Middle frontal gyrus (tissue), 1 donor: Measurements from ENCODE around the gene THAP7.
"Not testable (repeated sequence)": the region's sequence is repeated elsewhere in the genome, so short reads cannot be mapped to it uniquely, and the experiment has no call there.

Experiments used
- DNase-seq: peaks from one replicate; pipeline ENCODE4 v3.0.0-alpha.2; 2015; ENCODE audit warnings: low spot score; ENCODE audit errors: extremely low spot score

The THAP7 gene

DNA sequence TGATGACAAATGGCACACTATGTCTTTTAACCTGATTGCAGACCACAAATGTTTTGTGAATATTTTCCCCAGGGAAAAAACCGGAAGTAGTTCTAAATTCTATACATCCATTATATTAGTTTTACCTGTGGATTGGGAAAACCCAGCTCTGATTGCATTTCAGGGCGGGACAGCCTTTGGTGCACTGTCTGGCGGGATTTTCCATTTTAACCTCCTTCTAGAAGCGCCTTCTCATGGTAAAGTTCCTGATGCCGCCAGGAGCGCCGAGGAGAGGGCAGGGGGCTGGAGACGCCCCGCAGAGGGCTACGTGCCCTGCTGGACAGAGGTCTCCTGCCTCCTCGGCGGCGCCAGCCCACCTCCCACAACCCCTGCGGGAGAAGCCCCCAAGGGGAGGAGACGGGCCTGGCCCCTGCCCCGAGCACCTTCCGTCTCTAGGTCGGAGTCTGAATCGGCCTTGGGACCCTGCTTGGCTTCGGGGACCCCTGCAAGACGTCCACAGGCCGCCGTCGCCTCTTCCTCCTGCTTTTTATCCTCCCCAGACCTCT, 11.8 kb upstream of the THAP7 start:
- no peak for DNase-seq

DNA sequence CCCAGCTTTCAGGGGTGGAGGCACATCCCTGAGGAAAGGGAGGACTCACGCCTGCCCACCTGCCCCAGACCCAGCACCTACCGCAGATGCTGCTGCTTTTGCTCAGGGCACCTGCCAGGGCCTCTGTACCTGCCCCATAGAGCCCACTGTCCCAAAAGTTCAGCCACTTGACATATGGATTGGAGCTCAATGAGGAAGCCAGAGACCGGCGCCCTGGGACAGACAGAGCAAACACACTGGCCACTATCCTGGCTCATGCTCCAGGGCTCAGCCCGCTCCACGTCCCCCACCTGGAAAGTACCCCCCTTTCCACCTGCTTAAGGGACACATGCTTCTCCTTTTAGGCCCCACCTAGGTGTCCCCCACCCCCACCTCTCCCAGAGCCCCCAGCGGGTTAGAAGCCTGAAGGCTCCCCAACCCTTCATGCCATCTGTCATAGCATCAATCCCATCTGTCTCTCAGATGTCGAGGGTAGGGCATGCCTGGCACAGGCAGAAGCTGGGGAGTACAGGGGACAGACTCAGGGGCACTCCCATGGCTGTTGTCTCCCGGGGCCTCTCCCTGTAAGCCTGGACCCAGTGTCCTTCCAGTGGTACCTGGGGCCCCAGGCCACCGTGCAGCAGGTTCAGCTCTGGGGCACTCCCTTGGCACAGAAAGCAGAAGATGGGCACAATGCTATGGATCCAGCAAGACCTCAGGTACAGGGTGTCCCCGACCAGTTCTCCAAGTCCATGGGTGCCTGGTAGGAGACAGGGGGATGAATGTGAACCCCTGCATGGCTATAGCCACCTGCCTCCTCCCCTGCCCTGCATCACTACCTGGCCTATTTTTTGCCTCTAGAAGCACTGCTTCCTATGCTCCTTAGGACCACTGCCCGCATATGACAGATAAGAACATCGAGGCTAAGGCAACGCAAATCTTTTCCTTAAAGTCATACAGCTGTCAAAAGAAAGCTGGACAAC, 10.8 kb upstream of the THAP7 start:
- no peak for DNase-seq

DNA sequence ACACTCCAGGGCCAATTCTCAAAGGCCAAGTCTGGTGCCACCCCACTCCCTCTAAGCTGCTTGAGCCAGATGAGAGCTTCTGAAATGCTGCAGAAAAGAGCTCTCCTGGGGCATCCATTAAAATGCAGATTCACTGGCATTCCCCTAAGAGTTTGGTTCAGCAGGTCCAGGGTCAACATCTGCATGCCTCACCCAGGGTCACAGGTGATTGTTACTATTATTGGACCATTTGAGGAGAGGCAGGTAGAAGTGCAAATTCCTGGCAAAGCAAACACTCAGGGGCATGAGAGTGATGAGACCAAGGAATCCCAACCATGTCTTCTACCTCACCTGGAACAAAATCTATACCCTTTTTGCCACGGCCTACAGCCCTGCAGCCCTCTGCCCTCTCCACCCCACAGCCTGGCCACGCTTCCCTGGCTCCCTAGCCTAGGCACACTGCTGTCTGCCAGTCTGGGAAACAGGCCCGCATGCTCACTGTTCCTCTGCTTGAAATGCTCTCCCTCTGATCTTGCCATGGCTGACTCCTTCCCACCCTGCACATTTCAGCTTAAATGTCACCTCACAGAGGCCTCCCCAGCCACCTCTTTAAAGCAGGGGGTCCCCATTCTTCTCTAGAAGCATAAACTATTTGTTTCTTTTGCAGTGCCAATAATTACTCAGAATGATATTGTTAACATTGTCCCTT, 8.7 kb upstream of the THAP7 start:
- DNase-seq = no peak

DNA sequence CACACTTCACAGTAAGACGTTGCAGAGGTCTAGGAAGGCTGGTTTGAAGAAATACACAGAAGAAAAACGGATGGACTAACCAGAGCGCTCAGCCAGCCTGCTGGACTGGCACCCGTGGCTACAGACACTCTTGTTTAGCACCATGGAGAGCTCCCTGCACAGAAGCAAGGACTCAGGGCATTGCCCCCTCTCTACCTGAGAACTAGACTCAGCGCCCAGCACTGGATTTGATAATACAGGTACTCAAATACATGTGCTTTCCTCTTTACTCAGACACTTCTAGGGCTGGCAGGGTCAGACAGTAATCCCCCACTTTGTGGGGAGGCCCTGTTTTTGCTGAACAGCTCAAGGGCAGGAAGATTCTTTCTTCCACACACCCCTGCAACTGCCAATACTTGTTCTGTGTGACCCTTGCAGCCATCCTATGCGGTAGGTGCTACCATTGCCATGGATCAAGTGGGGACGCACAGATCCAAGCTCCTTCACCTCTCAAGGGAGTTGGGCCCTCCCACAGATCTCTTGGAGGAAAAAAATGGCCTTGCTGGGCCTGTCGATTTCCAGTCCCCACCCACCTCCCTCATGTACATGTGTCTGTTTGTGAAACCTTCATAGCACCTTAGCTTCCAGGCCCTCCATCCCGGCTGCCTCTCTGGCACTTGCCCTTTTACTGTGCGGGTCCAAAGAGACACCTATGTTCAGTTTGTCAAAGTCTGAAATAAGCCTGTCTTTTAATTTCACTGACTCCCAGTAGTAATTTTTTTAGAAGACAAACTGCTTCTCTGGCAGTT, 7.9 kb upstream of the THAP7 start:
- DNase-seq = no peak

DNA sequence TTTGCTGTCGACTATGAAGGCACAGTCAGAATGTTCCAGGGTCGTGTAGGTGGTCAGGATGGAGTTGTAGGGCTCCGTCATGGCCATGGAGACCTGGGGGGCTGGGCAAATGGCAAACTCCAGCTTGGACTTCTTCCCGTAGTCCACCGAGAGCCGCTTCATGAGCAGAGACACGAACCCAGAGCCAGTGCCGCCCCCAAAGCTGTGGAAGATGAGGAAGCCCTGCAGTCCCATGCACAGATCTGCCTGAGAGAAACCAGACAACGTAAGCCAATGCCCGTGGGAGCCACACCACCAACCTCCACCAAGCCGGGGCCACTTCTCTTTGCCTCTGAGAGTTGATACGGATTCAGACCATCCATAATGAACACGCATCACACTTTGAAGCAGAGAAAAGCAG, 7.3 kb upstream of the THAP7 start:
- not testable (repeated sequence) for DNase-seq

DNA sequence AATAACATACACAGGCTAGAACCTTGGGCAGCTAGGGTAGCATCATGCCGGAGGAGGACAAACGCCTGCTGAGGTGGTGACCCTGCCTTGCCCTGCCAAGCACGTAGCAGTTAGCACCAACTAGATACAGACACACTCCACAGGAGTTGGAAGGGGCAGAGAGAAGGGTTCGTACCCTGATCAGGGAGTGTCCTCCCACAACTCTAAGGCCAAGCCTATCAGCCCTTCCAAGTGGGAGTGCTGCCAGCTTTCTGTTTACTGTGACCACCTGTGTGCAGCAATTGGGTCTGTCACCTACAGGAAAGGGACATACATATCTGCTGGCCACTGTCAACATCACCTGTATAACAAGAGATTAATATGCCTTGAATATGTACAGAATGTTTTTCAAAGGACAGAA, 1.9 kb upstream of the THAP7 start:
- DNase-seq = no peak

DNA sequence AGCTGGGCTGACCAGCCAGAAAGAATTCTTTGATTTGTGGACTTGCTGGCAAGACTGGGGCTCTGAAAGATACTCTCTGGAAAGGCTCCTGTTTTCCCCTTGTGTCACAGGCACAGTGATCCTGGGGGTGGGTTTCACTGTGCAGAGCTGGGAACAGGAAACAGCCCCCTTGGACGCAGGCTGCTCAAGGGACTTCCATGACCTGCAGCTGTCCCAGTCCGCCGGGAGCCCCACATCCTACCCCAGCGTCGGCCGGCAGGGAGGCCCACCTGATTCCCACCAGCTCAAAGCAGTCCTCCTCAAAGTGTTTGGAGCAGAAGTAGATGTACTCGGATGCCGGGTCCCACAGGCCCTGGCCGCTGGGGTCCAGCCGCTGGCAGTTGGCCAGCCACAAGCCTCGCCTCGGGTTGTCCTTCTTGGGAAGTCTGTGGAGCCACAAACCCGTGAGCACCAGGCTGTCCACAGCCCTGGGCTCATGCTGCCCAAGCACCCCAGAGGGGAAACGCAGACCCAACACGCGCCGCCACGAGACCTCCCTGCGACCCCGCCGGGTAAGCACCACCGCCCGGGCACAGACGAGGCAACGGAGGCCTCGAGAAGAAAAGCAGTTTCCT, 824 bp downstream of the THAP7 start:
- DNase-seq = no peak

DNA sequence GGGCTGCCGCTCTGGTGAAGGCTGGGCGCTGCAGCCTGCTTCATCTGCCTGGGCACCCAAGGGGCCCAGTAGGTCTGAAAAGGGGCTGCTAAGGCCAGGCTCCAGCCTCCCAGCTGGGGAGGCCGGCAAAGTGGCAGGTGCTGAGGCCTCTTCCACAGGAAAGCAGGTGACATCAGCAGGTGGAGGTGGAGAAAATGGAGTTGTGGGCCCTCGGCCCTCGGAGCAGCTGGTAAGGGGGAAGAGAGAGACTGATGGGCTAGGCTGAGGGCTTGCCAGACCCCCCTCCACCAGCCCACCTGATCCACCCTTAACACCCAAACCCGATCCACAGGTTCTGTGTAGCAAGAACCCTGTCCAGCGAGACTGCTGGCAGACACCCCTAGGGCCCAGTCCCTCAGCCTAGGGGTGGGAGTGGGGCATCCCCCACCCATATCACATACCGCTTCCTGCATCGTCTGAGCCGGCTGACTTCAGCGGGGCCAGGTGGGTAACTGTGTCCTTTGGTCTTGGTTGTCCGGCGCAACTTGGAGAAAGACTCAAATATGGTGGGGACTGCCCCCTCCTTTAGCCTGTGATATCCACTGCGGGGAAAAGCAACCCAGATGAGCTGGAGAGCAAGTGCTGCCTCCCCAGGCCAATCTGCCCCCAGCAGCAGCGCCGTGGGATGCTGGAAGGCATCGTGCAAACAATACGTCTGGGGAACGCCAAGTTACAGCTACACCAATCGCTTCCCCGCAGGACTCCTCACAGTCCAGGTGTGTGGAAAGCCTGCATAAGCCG, 1.5 kb downstream of the THAP7 start:
- DNase-seq = no peak

DNA sequence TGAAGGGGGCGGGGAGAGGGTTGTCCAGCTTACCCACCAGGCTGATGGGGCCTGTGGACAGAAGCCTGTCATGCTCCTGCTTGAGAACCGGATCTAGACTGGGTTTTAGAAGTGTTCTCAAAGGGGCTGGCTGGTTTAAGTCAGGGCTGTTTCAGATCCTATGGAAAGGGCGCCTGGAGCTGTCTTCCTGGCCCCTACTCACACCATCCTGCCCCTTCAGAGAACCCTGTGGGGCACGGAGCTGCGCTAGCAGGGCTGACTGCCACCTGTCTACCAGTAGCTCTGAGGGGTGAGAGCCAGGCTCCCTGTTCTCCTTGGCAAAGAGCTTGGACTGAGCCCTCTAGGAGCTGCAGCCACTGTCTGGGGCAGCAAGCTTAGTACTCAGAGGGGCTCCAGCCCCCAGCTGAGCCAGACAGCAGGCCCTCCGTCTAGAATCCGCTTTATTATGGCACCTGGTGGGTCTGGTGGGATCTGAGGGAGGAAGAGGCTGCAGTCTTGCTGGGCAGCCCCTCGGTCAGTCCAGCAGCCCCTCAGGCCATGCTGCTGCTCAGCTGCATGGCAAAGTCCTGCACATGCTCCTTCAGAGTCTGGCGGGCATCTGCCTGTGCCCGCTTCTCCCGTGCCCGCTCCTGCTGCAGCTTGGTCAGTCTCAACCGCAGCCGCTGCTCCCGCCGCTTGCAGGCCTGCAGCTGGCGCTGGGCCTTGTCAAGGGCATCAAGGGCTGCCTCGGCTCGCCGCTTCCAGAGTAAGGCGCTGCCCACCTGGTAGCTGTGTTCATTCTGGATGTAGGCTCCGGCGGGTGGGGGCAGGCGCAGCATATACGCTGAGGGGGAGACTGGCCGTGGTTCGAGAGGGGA, 2.3 kb downstream of the THAP7 start:
- no peak for DNase-seq

DNA sequence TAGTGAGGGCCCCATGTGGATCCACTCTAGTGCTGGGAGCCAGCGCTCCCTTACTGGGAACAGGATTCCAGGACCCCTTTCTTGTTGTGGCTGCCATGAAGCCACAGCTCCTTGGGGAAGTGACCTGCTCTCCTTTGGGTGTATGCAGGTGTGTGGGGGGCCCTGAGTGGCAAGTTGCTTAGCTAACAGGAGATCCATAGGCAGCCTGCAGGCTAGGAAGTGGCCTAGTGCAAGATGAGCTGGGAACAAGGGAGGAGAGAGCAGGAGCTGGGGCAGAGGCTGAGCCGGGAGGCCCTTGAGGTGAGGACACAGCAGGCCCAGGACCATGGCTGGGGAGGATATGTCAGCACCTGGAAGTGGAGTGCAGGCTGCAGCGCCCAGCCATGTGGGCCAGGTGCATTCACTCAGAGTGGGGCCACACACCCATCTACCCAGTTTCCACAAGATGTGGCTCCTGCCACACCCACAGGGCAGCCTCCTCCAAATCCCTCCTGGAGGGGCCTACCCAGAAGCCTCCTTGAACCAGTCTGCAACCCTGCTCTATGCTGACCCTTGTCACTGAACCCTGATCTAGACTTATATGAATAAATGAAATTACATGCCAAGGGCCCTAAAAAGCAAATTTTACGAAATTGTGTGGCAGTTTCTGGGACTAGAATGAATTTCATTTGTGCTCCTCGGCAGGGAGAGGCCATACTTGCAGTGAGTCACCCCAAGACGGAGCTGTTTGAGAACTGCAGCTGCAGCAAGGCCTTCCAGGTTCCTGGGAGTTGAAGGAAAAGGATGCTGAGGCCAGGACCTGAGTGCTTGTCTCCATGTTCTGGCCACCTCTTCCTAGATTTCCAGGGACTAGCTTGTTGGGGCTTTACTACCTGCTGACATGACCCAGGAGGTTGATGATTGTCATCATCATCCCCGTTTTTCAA, 3.2 kb downstream of the THAP7 start:
- no peak for DNase-seq

DNA sequence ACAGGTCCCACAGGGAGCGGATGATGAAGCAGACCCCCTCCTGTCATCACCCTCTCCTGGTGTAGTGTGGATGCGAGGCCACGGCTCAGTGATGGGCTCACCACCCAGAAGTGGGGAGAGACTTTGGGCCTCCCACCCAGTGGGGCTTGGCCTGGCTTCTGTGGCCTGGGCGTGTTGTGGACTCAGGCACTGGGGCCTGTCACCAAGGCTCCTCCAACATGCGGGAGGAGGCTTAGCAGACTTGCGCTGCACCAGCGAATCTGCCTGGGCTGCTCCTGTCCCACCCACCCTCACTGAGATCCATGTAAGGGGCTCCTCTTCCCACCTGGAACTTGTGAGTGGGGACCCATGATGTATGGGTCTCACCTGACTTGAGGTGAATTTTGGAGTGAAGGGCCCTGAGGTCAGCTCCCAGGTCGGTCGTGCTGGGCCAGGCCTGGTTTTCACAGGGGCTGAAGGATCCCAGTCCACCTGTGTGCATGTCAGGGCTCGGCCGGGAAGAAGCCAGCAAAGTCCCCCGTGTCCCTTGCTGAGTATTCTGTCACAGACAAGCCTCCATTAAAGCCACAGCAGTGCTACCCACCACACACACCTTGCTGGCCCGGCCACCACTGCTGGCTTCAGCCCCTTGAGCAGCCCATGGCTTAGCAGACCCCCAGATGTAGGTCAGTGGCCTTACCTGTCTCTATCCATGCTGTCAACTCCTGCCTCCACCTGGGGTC, 4.2 kb downstream of the THAP7 start:
- no peak for DNase-seq

DNA sequence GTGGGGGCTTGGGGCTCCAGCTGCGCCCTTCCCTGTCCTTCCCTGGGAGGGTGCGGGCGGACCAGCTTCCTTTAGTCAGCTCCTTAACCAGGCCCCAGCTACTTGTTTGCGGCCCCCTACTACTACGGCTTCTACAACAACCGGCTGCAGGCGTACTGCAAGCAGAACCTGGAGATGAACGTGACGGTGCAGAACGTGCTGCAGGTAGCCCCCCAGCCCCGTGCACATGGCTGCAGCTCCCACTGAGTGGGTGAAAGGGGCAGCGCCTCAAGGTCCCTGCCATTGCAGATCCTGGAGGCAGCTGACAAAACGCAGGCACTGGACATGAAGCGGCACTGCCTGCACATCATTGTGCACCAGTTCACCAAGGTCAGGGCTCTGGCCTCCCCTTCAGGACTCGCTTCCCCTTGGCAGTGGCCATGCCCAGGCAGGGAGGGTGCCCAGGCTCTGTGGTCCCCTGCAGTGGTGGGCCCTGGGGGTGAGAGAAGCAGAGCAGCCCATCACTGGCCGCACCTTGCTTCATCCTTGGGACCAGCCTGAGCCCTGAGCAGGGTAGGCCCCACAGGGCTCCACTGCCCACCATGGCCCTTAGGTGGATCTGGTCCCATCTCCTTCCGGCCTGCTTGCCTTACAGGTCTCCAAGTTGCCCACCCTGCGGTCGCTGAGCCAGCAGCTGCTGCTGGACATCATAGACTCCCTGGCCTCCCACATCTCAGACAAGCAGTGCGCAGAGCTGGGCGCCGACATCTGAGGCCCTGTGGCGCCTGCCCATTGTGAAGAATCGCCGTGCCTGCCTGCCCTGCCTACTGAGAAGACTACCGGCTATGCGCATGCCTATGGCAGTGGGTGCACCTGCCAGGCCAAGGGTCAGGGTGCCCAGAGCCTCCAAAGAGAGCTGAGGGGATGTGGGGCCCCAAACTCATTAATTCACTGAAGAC, 5.1 kb downstream of the THAP7 start:
- DNase-seq = no peak

DNA sequence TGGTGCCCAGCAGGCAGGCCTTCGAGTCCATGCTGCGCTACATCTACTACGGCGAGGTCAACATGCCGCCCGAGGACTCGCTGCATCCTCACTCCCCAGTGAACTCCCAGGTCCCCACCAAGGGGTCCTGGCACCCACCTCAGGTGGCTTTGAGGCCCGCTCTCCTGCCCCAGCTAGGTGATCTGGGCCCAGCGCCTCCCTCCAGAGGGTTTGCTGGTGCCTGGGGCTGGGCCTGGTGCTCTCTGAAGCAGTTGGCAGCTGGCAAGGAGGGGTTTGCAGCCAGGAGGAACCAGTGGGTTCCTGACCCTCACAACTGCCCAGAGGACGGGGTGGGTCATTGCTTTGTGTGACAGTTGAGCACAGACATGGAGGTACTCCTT, 5.9 kb downstream of the THAP7 start:
- no peak for DNase-seq

DNA sequence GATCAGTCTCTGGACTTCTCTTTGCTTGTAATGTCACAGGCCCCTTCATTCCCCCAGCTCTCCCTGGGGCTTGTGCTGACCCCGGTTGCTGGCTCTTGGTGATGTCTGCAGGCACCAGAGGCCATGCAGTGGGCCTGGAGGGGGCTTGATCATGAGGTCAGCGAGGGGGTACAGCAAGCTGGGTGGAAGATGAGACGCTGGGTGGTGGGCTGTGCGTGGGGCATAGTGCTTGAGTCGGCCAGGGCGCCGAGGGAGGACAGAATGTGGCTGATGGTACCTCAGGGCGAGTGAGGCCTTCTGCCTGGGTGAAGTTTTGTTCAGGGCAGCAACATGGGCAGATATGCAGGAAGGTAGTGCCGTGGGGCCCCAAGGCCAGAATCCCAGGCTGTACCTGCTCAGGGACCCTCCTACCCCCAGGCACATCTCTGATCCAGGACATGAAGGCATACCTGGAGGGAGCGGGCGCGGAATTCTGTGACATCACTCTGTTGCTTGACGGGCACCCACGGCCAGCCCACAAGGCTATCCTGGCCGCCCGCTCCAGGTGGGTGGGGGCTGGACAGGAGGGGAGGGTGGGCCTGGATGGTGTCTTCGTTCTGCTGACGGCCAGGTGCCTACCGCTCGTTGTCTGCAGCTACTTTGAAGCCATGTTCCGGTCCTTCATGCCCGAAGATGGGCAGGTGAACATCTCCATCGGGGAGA, 6.4 kb downstream of the THAP7 start:
- DNase-seq = no peak

DNA sequence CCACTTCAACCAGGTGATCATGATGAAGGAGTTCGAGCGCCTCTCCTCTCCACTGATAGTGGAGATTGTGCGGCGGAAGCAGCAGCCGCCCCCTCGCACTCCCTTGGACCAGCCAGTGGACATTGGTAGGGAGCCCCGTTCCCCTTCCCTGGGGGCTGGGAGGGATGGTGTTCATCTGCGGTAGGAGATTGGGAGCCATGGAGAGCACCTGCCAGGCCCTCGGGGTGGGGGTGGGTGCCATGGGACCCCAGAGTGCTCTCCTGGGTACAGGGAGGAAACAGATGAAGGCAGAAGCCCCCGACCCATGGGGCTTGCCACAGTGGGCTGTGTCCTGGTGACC, 7.0 kb downstream of the THAP7 start:
- DNase-seq = no peak
